Measurements from ENCODE around the gene DIPK1C. TPM values are rescaled to one million over a fixed set of nuclear protein-coding genes. Genes with fewer than 3 reads are reported as not detected.

The DIPK1C gene
- total RNA-seq, 1 experiment from 2014 or later = not detected

DNA sequence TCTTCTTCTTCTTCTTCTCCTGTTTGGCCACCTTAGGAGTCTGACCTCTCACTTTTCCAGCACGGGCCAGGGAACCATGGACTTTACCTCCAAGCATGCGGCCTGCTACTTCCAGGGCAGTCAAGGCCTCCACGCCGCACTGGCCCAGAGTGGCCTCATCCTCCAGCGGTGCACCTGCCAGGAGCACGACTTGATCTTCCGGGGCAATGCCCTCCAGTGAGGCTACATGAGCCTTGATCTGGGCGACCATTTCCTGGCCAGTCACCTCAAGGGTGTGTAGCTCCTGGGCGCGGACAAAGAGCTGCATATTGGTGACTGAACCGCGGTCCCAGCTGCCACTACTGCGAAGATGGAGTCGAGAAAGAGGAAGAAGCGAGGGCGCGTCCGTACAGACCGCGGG, 67.1 kb downstream of the DIPK1C start:
- H3K9me2 ChIP-seq (ENCODE audit: insufficient read depth) = no peaks in the 10 kb centered on the region
- CTCF ChIA-PET = no interaction called here
- no peaks in the 10 kb centered on the region for H3K4me1 ChIP-seq (ENCODE audit: control insufficient read depth in 1 of 2, insufficient read depth in 2 of 2, low read length in 2 of 2)
- no peaks in the 10 kb centered on the region for H4K20me1 ChIP-seq (ENCODE audit: insufficient read depth)
- POLR2A ChIA-PET = no interaction called here
- H3K9ac ChIP-seq (ENCODE audit: low read length) = no peak overlapping the region
- H3K79me2 ChIP-seq (ENCODE audit: insufficient read depth, low read length) = no peaks in the 10 kb centered on the region
- H3K9me3 ChIP-seq (ENCODE audit: control insufficient read depth in 1 of 2, insufficient read depth in 1 of 2, low read depth in 1 of 2, low read length in 2 of 2) = no peaks in the 10 kb centered on the region
- DNase-seq (ENCODE audit: low read depth, low spot score) = no peak
- TF ChIP-seq ZNF274 (IDR thresholded peaks at IDR 0.05; ENCODE audit: low read depth, low read length) (no peak), ELF1 (IDR thresholded peaks at IDR 0.05; ENCODE audit: borderline replicate concordance, low read depth) (no peak), TCF7L2 (IDR thresholded peaks at IDR 0.05; ENCODE audit: borderline replicate concordance, extremely low read depth, insufficient read depth, insufficient read length) (no peak), SP1 (IDR thresholded peaks at IDR 0.05; ENCODE audit: low read depth) (no peak), CEBPB (IDR thresholded peaks at IDR 0.05; ENCODE audit: low read depth) (no peak), POLR2AphosphoS5 (IDR thresholded peaks at IDR 0.05; ENCODE audit: low read depth, low read length) (no peak), EGR1 (IDR thresholded peaks at IDR 0.05; ENCODE audit: low read depth) (no peak), EZH2phosphoT487 (IDR thresholded peaks at IDR 0.05; ENCODE audit: borderline replicate concordance) (no peak), POLR2A (IDR thresholded peaks at IDR 0.05; ENCODE audit: borderline replicate concordance, extremely low read depth, insufficient read depth, insufficient read length) (no peak), EZH2 (IDR thresholded peaks at IDR 0.05) (no peak), SIN3A (IDR thresholded peaks at IDR 0.05; ENCODE audit: low read depth) (no peak)
- RAD21 ChIA-PET (ENCODE audit: low non-redundant PET in 1 of 2, low total read pairs in 2 of 2, uncharacterized antibody in 2 of 2, unreplicated experiment in 2 of 2) = no interaction called here
- intact Hi-C loops (cut with micrococcal nuclease) = no loop called here
- no peak for ATAC-seq
- H3K4me3 ChIP-seq (replicated peaks in 1 of 2; ENCODE audit: low read depth in 1 of 2, low read length in 2 of 2) = no peak overlapping the region
- H2AFZ ChIP-seq (ENCODE audit: low read depth, low read length, poor library complexity, severe bottlenecking) = no peak overlapping the region
- H3K4me2 ChIP-seq (ENCODE audit: low read length) = no peak overlapping the region
- no TSS peak for BruUV-seq (replicated peaks)
- H3K36me3 ChIP-seq (ENCODE audit: control insufficient read depth in 1 of 2, insufficient read depth in 2 of 2, low read length in 2 of 2) = no peaks in the 10 kb centered on the region
- H3K27me3 ChIP-seq (ENCODE audit: insufficient read depth, low read length) = peaks cover 29% of the 10 kb centered on the region
- H3K27ac ChIP-seq (ENCODE audit: low read depth, low read length) = no peak overlapping the region

DNA sequence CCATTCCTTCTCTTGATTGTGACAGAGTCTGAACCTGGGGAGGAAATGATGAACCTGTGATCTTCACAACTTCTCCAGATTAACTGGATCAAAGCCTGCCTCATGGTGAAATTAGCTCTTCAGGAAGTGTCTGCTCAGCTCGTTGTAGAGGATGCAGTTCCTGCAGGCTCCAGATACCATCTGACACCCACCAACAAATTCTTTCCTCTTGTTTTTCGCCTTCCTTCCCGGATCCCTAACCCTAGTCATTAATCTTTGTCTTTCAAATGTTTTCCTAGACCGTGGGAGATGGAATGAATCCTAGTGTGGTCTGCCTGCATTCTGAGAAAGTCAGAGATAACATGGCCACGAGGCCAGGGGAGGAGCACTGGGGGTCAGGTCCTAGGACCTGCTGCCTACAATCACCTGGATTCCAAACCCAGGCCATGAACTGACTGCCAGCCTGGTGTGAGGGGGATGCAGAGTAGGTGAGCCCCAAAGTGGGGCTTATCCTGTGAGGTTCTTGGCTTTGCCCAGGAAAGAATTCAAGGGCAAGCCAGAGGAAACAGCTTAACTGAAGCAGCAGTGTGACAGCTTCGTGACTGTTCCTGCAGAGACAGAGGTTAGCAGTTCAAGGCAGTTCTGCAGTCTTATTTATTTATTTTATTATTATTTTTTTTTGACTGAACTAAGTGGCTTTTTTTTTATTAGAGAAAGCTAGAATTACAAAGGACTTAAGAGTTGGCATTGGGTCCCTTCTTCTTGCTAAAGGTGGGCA, 67.8 kb downstream of the DIPK1C start:
- TF ChIP-seq POLR2AphosphoS5 (IDR thresholded peaks at IDR 0.05; ENCODE audit: low read depth, low read length) (no peak), CBX3 (IDR thresholded peaks at IDR 0.05; ENCODE audit: low read depth) (no peak), CEBPB (IDR thresholded peaks at IDR 0.05; ENCODE audit: low read depth) (no peak)
- TF ChIP-seq, protein P1, sequence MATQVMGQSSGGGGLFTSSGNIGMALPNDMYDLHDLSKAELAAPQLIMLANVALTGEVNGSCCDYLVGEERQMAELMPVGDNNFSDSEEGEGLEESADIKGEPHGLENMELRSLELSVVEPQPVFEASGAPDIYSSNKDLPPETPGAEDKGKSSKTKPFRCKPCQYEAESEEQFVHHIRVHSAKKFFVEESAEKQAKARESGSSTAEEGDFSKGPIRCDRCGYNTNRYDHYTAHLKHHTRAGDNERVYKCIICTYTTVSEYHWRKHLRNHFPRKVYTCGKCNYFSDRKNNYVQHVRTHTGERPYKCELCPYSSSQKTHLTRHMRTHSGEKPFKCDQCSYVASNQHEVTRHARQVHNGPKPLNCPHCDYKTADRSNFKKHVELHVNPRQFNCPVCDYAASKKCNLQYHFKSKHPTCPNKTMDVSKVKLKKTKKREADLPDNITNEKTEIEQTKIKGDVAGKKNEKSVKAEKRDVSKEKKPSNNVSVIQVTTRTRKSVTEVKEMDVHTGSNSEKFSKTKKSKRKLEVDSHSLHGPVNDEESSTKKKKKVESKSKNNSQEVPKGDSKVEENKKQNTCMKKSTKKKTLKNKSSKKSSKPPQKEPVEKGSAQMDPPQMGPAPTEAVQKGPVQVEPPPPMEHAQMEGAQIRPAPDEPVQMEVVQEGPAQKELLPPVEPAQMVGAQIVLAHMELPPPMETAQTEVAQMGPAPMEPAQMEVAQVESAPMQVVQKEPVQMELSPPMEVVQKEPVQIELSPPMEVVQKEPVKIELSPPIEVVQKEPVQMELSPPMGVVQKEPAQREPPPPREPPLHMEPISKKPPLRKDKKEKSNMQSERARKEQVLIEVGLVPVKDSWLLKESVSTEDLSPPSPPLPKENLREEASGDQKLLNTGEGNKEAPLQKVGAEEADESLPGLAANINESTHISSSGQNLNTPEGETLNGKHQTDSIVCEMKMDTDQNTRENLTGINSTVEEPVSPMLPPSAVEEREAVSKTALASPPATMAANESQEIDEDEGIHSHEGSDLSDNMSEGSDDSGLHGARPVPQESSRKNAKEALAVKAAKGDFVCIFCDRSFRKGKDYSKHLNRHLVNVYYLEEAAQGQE (IDR thresholded peaks at IDR 0.05; ENCODE audit: low read depth) = no peak
- Histone ChIP-seq H2AFZ (ENCODE audit: low read depth, low read length, poor library complexity, severe bottlenecking) (no peak overlapping the region), H4K20me1 (ENCODE audit: insufficient read depth) (no peaks in the 10 kb centered on the region), H3K9ac (ENCODE audit: low read length) (no peak overlapping the region), H3K9me2 (ENCODE audit: insufficient read depth) (no peaks in the 10 kb centered on the region), H3K4me1 (ENCODE audit: control insufficient read depth in 1 of 2, insufficient read depth in 2 of 2, low read length in 2 of 2) (no peaks in the 10 kb centered on the region), H3K36me3 (ENCODE audit: control insufficient read depth in 1 of 2, insufficient read depth in 2 of 2, low read length in 2 of 2) (no peaks in the 10 kb centered on the region), H3K4me3 (replicated peaks in 1 of 2; ENCODE audit: low read depth in 1 of 2, low read length in 2 of 2) (no peak overlapping the region), H3K27ac (ENCODE audit: low read depth, low read length) (no peak overlapping the region), H3K79me2 (ENCODE audit: insufficient read depth, low read length) (no peaks in the 10 kb centered on the region), H3K27me3 (ENCODE audit: insufficient read depth, low read length) (peaks cover 26% of the 10 kb centered on the region), H3K4me2 (ENCODE audit: low read length) (no peak overlapping the region), H3K9me3 (ENCODE audit: control insufficient read depth in 1 of 2, insufficient read depth in 1 of 2, low read depth in 1 of 2, low read length in 2 of 2) (no peaks in the 10 kb centered on the region)
- intact Hi-C loops (cut with micrococcal nuclease) = no loop called here
- ChIA-PET POLR2A (no interaction called here), RAD21 (ENCODE audit: low non-redundant PET in 1 of 2, low total read pairs in 2 of 2, uncharacterized antibody in 2 of 2, unreplicated experiment in 2 of 2) (no interaction called here), CTCF (no interaction called here)
- no peak for DNase-seq (ENCODE audit: low read depth, low spot score)
- BruUV-seq (replicated peaks) = no TSS peak
- no peak for ATAC-seq
